SU-DHL-6 (cell line): ENCODE results near the gene LRRC26.

Experiments
- EZH2phosphoT487 ChIP-seq: fragments of 200-600 bp; sonication (generic), shearing (Covaris generic); conservative IDR thresholded peaks from 2 replicates; pipeline ENCODE4 v1.6.1; 2018; ENCODE audit warnings: mild to moderate bottlenecking, antibody characterized with exemption, low read length, moderate library complexity, mixed read lengths
- TF ChIP-seq, protein P1 (sequence below): fragments of 200-600 bp; sonication (generic); IDR thresholded peaks from one replicate; pipeline ENCODE4 v1.5.1; 2017; ENCODE audit warnings: antibody characterized with exemption, mild to moderate bottlenecking, low read length, moderate library complexity; ENCODE audit not compliant: insufficient read depth, poor library complexity, severe bottlenecking

DNA sequence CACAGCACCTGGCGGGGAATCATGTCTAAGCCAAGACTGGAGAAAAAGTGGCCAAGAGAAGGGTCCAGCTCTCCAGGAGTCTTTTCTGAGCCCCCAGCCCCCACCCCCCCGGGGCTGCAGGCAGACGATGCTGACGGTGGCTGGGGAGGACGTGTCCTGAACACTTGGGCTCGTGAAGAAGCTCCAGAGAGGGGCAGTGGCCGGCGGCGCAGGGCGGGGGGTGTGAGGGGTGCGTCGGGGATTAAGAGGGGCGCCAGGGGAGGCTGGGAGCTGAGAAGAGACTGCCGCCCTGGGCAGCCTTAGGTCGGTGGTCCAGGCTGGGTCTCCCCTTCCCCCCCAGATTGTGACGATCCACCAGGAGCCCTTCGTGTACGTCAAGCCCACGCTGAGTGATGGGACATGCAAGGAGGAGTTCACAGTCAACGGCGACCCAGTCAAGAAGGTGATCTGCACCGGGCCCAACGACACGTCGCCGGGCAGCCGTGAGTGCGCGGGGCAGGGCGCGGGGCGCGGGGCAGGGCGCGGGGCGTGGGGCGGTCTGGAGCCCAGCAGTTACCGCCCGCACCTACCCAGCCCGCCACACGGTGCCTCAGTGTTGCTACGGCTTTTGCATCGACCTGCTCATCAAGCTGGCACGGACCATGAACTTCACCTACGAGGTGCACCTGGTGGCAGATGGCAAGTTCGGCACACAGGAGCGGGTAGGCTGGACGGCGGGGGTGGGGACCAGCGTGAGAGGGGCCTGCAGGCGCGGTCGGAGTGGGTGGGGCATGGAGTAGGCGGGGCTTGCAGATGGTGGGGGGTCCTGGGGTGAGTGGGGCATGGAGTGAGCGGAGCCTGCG, 8.9 kb downstream of the LRRC26 start:
- TF ChIP-seq, protein P1, sequence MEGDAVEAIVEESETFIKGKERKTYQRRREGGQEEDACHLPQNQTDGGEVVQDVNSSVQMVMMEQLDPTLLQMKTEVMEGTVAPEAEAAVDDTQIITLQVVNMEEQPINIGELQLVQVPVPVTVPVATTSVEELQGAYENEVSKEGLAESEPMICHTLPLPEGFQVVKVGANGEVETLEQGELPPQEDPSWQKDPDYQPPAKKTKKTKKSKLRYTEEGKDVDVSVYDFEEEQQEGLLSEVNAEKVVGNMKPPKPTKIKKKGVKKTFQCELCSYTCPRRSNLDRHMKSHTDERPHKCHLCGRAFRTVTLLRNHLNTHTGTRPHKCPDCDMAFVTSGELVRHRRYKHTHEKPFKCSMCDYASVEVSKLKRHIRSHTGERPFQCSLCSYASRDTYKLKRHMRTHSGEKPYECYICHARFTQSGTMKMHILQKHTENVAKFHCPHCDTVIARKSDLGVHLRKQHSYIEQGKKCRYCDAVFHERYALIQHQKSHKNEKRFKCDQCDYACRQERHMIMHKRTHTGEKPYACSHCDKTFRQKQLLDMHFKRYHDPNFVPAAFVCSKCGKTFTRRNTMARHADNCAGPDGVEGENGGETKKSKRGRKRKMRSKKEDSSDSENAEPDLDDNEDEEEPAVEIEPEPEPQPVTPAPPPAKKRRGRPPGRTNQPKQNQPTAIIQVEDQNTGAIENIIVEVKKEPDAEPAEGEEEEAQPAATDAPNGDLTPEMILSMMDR, result no peak
- no peak for TF ChIP-seq EZH2phosphoT487
